ENCODE measurements around the gene PTGS1. TPM values are rescaled to one million over a fixed set of nuclear protein-coding genes. Genes with fewer than 3 reads are reported as not detected.
"Not testable (repeated sequence)": the region's sequence is repeated elsewhere in the genome, so short reads cannot be mapped to it uniquely, and the experiment has no call there.

PTGS1 gene
- total RNA-seq, 1 donor from 2014 or later = 5.0 TPM

DNA sequence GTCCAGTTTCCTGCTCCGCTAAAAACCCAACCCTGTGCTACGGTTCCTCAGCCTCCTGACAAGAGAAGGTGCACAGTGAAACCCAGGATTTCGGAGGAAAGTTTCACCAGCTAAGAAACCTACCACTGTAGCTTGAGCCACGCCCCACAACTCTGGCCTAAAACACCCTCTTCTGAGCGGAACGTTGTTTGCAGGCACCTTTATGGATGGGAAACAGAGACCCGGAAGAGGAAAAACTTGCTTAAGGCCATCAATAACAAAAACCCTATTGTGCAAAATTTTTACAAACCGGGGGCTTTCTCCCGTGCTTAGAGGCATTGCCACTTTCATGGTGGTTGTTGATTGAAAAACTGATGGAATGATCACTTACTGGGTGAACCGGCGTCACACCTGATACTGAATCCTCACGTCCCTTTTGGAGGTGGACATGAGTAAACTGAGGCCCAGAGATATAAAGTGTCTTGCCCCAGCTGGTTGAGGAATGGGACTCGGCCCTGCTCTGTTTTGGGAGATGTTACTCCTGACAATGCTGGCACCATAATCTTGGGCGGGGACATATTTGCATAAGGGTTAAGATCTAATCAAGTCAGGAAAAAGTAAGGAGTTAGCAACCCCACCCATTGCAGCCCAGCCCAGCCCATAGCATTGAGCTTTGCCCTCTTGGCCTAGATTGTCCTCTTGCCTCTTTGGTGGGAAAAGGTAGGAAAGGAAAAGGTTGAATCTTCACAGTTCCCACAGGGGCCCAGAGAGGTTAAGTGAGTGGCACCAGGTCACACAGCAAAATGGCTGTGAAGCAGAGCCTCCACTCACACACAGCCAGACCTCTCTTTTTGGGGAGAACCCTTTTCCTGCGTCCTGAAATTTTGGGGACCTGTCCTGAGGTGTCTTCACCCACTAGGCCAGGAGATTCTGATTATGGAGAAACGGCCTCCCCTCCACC, 23.2 kb upstream of the PTGS1 start:
- peak; percentile 58 for DNase-seq

DNA sequence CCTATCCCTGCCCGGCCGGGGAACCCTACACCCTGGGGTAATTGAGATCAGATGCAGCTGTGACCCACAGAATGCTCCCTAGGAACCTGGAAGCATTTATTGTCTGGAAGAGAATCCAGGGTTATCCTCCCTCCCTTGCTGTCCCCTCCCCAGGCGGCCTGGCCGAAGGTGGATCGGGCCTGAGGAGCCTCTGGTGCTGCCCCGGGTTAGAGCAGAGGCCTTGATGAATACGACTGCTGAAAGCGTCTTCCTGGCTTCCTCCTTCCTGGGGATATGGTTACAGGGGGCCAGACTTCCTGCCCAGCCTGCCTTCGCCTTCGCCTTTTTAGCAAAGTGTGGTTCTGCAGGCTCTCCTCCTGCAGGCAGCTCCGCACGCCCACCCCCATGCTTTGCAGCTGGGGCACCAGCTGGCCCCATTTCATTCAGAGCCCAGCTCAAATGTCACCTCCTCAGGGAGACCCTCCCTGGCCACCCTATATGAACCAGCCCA, 22.5 kb upstream of the PTGS1 start:
- no peak for DNase-seq

- DNase-seq = no peak
These were observed 22.0 kb upstream of the PTGS1 start for GRCh38 chr9:122348791-122349190.

GRCh38 chr9:122349201-122349600, 21.6 kb upstream of the PTGS1 start:
- no peak for DNase-seq

- peak; percentile 89 for DNase-seq
These were observed 20.1 kb upstream of the PTGS1 start for GRCh38 chr9:122350577-122351355.

- no peak for DNase-seq
These were observed 16.2 kb upstream of the PTGS1 start for GRCh38 chr9:122354536-122355199.

GRCh38 chr9:122355336-122355875, 15.4 kb upstream of the PTGS1 start:
- DNase-seq = no peak

DNA sequence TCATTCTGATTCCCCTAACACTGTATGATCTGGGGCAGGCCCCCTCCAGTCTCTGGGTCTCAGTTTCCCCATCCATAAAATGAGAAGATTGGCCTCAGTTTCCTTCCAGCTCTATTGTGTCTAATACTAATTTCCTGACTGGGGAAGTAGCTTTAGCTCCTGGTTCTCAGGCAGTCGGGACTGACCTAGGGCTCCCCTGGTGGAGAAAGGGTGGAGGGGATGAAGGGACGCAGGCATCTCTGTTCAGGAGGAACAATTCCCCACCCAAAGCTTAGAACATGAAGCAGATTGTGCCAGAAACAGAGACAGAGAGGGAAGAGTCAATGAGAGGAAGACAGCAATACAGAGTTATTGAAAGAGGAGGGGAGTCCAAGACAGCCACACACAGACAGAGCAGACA, 14.2 kb upstream of the PTGS1 start:
- DNase-seq = no peak

- no peak for DNase-seq
These were observed 9.9 kb upstream of the PTGS1 start for GRCh38 chr9:122360891-122361290.

- DNase-seq = not testable (repeated sequence)
These were observed 7.7 kb upstream of the PTGS1 start for GRCh38 chr9:122363131-122363530.

GRCh38 chr9:122364117-122364782, 6.6 kb upstream of the PTGS1 start:
- DNase-seq = no peak

DNA sequence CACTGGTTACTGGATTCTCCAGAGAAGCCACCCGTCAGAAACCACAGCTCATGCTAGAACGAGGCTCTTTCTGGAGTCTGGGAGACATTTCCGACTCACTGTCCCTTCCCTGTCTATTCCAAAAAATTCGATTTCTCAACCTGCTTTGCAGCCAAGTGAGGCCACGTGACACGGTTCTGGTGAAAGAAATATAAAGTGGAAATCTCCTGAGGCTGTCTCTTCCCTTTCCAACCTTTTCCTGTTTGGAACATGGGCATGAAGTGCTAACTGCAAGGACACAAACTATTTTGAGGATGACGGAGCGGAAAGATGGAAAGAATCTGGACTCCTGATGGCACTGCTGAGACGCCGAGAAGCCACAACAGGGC, 6.1 kb upstream of the PTGS1 start:
- no peak for DNase-seq

DNA sequence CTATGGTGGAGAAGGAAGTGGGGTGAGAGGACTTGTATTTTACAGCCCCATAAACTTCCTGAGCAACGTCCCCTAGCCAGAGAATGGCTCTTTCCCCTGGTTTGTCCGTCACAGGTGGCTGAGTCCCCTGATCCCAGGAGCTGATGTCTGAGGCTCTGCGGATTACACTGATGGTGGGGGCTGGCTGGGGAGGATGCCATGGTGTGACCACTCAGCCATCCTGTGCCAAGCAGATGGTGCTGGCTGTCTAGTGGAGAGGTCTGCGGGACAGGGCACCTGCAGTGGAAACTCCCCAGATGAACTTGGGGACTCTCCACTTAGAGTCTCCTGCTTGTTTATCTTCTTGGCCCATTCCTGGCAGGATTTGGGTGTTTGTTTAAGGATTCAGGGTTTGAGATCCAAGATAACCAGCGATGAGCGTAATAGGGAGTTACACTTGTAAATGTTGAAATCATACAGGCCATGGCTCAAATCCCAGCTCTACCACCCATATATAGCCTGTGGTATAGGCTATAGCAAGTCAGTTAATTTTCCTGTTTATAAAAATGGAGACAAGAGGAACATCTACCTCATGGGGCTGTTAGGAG, 4.7 kb upstream of the PTGS1 start:
- DNase-seq = no peak

GRCh38 chr9:122367065-122367464, 3.8 kb upstream of the PTGS1 start:
- DNase-seq = no peak

DNA sequence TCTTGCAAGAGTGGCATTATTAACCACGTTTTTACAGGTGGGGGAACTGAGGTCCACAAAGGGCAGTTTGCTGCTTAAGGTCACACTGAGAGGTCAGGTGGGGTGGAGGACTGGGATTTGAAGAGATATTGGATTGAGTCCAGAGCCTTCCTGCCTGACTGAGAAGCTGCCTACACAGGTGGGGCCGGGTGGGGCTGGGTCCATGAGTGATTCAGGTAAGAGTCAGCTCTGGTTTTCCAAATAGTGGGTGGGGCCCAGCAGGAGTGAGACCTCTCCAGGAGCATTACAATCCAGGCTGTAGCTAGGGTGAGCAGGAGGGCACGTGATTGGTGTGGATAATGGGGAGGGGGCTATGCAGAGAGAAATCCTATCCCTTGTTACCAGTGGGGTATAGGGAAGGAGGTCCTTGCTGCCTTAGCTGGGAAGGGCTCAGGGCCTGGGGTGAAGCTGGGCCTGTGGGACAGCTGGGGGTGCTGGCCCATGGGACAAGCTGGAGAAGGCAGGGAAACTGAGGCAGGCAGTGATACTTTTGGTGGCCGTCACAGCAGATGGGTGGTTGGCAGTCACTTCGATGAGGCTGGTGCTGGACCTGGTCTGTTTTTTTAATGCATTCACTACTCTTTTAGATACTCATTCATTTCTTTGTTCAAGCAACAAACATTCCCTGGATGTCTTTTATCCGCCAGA, 2.9 kb upstream of the PTGS1 start:
- no peak for DNase-seq

- DNase-seq = no peak
These were observed 2.2 kb upstream of the PTGS1 start for GRCh38 chr9:122368642-122369041.

- no peak for DNase-seq
These were observed 521 bp upstream of the PTGS1 start for GRCh38 chr9:122370303-122370702.

DNA sequence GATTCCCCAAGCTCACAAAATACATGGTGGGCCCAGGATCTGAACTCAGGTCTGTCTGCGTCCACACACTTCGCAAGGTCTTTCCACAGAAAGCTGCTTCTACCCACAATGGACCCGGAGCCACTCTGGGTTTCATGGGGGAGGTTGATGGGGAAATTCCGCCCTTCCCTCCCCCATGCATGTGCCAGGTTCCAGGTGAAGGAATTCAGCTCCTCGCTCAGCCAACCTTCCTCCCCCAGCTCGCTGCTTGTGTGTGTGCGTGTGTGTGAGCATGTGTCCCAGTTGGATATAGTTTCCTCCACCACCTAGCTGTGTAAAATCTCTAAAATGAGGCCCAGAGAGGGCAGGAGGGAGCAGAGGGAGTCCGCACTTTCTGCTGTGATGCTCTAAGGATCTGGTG, 1.0 kb downstream of the PTGS1 start:
- no peak for DNase-seq

DNA sequence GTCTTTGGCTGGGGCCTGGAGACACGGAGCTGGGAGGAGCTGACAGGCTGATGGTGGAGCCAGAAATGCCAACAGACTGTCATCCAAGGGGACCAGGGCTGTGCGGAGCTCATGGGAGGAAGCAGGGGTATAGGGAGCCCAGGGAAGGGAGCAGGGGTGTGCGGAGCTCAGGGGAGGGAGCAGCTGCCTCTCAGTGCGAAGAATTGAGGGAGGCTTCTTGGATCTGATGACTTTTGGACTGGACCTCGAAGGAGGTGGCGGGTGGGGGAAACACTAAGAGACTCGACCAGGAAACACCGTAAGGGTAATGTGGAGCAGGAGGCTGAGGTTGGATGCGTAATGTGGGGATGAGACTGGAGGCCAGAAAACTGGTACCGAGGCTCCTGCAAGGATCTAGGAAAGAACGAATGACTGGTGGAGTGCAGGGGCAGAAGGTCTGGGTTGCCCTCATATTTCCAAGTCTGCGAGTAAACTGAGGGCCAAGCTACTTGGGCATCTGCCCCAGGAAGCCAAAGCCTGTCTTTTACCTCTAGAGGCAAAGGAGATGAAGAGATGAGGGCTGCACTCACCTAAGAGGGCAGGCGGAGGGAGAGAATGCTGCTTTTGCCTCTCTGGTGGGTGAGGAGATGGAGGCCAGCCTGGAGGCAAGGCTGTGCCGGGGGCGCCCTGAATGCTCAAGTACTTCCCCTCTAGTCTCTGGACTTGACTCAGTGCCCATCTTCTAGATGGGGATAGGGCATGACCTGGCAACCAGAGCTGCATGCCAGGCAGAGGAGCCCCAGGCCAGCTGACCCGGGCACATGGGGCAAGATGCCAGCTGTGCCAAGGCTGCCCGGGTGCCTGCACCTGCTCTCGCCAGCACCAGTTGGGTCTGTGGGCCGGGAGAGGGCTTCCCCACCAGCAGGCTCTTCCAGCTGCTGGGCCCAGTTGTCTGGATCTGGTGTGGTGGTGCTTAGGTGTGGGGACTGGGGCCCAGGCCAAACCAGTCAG, 2.3 kb downstream of the PTGS1 start:
- no peak for DNase-seq
